HG02588 (cell line): ENCODE results near the gene HOXC13.

ENCODE experiments used
- ATAC-seq: cut with Tn5 transposase; IDR thresholded peaks from one replicate; pipeline ENCODE4 v1.9.1; 2021; ENCODE audit warnings: mild to moderate bottlenecking, moderate library complexity; ENCODE audit not compliant: unreplicated experiment

The HOXC13 gene

DNA sequence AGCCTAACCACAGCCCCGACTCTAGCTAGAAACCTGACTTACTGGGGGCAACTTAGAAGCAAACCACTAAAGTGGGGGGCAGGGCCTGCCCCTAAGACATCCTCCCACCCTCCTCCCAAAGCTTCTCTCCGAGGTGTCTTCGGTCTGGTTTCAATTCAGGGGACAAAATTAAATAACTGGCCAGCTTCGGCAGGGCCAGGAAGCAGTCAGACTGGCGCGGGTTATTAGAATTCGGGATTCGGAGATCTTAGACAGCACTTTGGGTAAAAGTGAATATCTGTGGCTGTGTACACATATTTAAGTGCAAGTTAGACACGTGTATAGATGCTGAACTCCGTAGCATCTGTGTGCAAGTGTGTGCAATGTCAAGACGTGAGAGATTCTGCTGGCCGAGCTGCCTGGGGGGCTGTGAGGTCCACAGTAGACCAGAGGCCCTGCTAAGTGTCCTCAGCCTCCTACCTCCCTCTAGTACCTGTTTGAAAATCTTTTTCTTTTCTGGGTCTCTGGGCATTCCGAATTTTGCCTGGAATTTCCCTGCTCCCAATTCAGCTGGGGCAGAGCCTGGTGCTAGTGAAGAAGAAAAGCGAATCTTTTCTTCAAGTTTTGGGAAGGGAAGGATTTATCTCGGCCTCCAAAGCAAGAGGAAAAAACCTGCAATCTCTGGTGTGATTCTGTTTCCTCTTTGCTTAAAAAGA, 42.3 kb downstream of the HOXC13 start:
- ATAC-seq, result no peak

DNA sequence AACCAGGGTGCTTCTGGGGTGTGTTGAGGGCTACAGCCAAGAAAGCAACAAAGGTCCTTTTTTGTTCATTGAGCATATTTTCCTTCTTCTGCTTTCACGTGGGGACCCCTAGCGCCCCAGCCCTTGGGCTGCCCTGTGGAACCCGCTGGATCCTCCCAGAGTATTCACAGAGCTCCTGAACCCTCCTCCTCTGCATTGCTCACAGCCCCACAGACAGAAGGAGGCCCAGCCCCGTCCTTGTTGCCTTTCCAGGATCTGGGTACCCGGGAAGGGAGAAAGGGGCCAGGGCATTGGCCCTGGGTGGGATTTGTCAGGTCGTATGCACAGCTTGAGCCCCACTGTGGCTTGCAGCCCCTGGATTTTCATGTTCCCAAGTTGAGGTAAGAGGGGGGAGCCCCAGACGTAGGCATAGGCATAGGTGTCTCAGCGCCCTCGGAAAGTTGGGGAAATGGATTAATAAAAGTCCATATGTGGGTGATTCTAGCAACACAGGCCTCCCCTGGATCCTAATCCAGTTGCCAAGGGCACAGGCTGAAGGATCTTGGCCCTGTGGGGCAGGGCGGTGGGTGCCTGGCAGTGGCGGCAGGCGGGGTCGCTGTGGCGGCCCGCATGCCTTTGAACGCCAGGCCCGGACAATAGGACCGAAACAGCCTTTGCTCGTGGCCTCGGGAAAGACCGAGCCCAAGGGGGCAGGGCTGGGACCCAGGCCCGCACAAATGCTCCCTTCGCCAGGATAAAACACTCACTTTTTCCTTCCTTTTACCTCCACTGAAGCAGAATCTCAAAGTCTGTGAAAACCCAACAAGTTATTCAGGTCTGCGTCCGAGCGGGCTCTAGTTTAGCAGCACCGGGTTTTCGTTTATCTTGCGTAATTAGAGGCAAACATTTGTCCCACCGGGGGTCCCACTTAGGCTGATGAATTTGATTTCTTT, 43.3 kb downstream of the HOXC13 start:
- ATAC-seq, result no peak

DNA sequence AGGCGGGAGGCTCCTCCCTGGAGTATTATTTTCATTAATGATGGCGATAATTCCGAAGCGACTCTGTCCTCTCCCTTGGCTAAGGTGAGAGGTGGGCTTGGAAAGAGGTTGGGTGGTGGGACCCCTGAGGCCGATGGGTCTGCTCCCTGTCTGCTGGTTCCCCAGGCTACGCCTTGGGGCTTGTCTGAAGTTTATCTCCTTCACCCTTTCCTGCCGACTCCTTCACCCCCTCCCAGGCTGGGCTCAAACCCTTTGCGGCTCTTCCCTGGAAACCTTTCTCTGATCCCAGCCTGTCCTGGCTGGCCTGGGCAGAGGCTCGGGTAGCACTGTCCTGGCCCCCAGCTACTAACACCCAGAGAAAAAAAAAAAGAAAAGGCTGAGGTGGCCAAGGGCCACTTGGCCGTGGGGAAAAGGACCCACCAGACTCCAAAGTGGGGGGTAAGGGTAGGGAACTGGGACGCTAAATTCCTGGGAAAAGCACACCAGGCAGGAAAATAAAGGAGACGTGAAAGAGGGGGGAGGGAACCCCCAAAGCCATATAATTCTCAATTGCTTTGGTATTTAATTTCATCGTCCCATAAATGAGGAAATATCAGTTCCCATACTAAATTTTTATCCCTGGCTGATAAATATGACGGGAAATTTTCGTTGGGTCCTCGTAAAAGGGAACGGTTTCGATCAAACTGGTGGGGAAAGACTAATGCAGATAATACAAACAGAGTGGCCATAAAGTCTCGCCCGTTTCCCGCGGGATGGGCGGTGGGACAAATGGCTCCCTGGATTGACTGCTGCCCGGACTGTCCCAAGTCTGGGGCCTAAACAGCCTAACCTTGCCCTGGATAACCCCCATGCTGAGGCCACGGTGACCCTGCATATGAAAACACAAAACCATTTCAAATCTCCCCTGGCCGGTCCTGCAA, 44.3 kb downstream of the HOXC13 start:
- no peak for ATAC-seq

DNA sequence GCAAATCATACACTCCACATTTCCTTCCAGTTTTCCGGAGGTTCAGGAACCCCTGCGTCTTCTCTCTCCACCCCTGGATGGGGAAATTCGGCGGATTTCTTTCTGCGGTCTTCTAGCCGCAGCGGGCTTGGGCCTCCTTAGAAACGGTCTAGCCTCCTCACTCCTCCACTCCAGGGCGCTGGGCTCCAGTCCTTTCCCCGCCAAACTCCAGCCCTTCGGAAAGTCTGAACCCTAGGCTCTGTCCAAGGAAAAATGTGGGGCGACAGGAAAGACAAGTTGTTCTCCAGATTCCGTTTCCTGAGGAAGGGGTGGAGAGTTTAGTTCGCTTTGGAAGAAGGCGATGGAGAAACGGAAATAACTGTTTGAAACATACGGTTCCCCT, 44.9 kb downstream of the HOXC13 start:
- no peak for ATAC-seq

DNA sequence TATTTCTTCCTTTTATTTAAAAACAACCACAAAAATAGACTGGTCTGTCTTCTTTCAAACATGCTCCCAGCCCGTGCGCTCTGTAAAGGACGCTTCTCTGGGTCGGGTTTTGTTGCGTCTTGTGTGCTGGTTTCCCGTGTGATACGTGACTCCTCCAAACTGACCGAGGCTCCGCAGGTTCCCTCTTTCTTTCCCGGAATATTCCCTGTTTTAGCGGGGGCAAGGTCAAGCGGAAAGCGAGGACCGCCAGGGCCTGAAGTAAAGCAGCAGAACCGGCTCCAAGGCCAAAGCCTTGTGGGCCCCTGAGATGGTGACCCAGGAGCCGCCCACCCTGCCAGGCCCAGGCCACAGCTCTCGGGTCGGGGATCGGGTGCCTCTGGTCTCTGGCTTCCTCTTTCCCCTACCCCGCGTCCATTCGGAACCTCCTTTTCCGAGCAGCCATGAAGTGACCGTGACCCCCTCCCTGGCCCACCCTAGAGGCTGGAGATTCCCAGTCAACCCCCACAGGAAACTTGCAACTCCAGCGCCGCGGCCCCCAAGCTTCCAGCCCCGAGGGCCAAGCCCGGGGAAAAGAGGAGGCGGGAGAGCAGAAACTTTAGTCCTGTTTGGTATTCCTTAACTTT, 45.4 kb downstream of the HOXC13 start:
- ATAC-seq, result no peak

DNA sequence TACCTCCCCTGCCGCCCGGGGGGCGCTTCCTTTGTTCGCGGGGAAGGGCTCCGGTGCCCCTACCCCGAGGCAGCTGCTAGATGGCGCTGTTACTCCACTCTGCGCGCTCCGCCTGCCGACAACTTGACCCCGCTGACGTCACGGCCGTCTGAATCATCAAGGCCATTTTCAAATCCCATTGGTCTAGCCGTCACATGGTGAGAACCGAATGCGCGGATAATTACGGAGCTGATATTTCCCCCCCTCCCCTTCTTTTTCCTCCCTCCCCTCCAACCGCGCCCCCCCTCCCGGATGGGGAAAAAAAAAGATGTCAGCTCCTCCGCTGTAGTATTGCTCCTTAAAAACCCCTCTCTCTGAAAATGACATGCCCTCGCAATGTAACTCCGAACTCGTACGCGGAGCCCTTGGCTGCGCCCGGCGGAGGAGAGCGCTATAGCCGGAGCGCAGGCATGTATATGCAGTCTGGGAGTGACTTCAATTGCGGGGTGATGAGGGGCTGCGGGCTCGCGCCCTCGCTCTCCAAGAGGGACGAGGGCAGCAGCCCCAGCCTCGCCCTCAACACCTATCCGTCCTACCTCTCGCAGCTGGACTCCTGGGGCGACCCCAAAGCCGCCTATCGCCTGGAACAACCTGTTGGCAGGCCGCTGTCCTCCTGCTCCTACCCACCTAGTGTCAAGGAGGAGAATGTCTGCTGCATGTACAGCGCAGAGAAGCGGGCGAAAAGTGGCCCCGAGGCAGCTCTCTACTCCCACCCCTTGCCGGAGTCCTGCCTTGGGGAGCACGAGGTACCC, 46.5 kb downstream of the HOXC13 start, which contains the start of gene HOXC10:
HOXC10 (plus strand) TSS at position 246 of the 791 bp plus-strand sequence; CDS start at position 360, 114 bp downstream.
- no peak for ATAC-seq

DNA sequence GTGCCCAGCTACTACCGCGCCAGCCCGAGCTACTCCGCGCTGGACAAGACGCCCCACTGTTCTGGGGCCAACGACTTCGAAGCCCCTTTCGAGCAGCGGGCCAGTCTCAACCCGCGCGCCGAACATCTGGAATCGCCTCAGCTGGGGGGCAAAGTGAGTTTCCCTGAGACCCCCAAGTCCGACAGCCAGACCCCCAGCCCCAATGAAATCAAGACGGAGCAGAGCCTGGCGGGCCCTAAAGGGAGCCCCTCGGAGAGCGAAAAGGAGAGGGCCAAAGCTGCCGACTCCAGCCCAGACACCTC, 47.0 kb downstream of the HOXC13 start:
- ATAC-seq, result no peak

DNA sequence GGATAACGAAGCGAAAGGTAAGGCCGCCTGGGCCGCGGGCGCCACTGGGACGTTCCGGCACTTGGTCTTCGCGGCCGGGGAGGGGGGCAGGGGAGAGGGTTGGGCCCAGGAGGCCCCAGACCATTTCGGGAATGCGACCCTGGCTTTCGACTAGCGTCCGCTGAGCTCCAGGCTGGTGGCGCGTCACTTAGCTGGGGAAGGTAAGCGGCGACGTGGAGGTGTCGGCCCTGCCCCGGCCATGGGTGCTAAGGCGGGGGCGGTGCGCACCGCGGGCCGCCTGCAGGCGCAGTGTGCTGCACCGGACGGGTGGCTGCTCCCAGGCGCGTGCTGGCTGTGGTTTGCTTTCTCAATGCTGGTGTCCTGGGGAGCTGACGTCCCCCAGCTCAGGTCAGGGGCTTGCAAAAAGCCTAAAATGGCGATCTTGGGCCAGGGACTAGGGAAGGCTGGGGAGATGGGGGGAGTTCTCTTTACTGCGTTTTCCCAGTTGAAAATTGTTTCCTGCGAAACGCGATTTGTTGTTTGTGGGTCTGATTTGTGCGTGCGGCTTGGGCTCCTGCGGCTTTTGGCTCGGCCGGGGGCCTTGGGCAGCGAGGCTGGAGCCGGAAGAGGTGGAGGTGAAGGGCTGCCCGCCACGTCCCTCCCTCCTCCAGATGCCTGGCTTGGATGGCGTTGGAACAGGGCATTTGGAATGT, 47.5 kb downstream of the HOXC13 start:
- no peak for ATAC-seq

DNA sequence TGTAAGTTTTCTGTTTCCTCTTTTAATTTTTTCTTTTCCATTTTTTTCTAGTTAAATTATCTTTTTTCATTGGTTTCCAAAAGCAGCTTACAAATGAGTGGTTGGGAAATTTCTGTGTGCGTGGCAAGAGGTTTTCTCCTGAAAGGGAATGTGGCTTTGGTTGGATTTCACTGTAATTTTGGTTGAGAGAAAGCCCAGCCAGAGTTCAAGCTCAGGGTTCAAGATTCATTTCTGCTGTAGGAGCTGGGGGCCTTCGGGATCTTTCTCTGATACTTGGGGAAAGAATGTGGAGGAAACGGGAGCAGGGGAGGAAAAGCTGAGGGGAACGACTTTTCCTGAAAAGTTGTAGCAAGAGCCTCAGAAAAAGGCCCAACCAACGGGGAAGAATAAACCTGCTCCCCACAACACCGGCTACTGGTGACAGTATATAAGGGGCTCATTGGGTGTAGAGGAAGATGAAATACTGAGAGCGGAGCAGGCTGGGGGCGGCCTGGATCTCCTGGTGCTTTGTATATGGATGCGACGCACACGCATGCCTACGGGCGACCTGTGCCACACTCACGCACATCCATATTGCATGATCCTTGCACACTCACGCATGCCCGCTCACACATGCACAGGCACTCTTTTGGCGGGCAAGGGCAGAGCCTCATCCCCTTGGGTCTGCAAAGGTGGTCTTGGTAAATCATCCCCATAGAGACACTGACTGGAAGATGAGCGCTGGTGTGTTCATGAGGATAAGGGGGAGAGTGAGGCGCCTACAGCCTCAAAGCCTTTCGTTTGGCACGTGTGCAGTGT, 48.3 kb downstream of the HOXC13 start:
- ATAC-seq, result no peak

DNA sequence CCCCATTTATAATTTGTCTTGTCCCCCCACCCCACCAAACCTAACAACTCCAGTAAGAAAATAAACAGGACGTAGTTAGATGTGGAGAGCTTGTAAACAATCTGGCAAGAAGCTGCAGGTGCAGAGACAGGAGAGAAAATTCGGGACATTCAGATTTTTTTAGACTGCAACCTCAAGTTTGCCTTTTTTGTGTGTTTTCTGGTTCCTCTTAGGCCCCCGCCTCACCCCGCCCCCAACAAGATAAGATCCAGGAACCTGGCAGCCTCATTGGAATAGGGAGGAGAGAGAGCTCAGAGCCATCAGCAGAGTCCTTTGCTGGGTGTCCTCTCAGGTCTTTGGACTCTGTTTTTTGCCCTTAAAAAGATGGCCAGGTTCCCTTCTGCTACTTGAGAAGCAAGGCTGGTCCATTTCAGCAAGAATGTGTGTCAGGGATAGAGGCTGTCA, 49.2 kb downstream of the HOXC13 start:
- no peak for ATAC-seq

DNA sequence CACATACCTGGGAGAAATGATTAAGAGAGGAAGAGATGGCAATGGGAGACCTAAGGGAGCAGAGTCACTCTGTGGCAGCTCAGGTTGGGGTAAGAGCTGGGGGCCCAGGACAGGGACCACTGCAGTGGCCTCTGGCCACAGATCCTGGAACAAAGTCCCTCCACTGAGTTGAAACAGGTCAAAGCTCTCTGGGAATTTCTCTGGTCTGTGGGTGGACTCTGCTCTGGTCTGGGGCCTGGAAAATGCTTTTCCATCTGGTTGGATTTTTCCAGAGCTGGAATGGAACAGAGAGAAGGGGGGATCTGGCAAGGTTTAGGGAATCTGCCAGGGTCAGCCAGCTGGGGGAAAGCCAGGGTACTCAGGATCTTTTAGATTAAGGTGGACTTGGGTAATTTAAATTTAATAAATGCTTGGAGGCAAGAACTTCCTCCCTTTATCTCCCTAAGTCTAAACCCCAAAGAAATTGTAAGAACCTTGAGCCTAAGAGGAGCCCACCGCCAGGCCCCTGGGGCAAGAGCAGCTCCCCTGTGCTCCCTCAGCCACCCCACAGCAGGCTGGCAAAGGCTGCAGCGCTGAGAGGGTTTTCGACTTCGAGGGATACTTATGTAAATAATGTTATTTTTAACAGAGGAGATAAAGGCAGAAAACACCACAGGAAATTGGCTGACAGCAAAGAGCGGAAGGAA, 50.1 kb downstream of the HOXC13 start:
- ATAC-seq, result no peak

DNA sequence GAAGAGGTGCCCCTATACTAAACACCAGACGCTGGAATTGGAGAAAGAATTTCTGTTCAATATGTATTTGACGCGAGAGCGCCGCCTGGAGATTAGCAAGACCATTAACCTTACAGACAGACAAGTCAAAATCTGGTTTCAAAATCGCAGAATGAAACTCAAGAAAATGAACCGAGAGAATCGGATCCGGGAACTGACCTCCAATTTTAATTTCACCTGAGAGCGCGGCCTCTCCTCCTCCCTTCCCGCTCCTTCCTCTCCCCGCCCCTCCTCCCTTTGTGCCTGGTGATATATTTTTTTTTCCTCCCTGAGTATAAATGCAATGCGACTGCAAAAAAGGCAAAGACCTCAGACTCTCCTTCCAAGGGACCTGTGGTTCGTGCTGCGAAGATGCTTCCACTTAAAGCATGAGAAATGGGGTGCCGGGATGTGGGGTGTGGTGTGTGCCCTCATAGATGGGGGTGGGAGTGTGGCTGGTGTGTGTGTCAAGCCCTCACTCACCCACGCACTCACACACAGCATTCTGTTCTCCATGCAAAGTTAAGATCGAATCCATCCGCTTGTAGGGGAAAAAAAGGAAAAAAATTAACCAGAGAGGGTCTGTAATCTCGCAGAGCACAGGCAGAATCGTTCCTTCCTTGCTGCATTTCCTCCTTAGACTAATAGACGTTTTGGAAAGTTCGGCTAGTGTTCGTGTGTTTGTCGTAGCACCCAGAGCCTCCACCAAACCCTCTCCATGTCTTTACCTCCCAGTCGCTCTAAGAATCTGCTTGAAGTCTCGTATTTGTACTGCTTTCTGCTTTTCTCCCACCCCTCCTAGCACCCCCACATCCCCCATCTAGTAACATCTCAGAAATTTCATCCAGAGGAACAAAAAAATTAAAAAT, 50.8 kb downstream of the HOXC13 start:
- ATAC-seq, result no peak

DNA sequence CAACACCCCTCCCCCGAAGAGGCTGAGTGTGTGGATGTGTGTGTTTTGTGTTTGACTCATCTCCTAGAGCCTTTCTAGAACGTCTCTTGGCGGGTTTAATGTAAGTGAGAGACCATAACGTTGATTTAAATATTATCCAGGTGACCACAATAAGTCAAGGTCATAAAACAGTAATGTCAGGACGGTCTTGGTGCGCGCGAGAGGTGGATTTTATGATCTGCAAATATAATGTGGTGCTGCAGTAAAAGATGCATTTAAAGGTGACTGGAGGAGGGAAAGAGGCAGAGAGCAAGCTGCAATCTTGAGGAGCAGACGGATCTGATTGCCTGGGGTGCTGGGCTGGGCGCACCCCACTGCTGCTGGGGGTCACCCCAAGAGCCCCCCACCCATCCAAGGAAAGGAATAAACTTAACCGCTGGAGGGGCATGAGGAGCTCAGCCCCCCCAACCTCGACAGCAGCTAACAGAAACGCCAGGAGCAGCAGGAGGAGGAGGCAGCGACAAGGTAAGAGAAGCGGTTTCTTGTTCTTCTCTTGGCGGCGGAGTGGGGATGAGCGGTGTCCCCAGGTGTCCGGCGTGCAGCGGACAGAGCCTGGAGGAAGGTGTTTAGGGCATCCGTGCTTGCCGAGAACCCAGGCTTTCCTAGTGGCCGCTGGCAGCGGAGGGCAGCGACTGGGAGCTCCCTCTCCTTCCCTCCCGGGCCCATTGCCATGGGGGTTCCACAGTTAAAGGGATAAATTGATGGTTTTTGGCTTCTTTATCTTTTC, 51.9 kb downstream of the HOXC13 start:
- no peak for ATAC-seq

DNA sequence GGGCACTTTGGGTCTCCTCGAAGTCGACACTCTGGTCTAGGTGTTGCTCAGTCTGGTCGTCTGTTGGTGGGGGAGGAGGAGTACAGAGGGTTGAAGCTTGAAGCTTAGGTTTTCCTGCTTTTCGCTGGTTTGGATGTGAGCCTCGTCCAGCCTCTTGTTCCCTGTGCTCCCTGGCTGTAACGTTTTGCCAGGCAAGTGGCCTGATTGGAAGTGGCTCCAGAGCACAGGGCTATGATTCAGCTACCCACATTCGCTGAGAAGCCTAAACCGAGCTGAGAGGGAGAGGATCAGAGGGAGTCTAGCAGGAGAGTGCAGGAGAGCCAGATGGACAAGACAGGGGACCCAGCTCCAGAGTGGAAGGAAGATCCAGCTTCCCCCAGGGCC, 52.4 kb downstream of the HOXC13 start:
- ATAC-seq, result no peak

DNA sequence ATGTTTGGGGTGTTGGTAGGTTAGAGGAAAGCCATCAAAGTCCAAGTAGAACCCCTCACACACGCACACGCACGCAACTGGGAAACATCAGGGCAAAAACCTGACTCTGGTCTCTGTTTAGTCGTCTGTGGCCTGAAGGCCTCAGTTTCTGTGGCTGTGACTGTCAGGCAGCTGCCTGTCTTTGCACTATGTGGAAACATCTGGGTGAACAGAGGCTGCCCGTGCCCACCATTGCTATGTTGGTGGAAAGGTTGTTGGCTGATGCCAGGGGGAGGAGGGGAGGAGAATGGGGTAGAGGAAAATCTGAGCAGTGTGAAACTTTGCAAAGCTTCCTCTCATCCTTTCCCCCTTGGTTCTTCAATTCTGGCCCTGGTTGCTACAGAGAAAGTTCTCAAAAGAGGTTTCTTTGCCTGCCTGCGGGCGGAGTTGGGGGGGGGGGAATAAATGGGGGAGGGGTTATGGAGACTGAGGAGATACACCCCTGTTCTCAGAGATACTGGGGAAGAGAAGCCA, 53.8 kb downstream of the HOXC13 start:
- no peak for ATAC-seq
